GM18499 (cell line): ENCODE measurements around the gene SOCS7.

Experiments
- ATAC-seq: cut with Tn5 transposase; IDR thresholded peaks from one replicate; pipeline ENCODE4 v1.9.1; 2021; ENCODE audit warnings: moderate number of reproducible peaks; ENCODE audit not compliant: insufficient read depth, unreplicated experiment

SOCS7 gene

DNA sequence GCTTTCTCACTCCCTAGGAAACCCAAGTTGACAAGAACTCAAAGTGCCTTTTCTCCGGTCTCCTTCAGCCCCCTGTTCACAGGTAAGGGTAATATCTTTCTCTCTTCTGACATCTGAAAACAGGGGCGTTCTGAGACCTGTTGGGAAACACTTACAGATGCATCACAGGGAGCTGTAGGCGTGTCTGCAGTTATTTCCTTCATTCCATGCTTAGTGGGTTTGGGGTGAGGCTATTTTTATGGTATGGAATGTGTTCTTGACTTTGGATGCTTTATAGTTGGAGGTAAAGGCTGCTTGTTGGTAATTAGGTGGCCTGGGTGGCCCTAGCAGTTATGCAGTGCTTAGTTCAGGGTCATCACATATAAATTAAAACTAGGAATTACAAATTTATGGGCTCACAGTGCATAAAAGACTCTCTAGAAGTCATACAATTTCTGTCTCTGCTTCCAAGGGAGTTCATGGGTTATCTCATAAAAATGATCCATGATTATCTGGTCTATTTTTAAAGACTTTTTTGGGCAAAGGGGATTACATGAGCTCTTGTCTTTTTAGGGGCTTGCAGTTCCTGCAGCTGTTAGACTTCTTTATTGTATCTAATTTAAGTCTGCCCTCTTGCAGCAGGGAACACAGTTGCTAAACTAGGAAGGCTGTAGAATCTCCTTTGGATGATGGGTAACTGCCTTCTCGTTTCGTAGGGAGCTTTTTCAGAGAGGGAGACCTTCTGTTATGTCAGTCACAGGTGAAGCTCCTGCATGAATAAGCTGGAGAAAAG lies 10.2 kb downstream of the SOCS7 start:
- ATAC-seq: no peak

DNA sequence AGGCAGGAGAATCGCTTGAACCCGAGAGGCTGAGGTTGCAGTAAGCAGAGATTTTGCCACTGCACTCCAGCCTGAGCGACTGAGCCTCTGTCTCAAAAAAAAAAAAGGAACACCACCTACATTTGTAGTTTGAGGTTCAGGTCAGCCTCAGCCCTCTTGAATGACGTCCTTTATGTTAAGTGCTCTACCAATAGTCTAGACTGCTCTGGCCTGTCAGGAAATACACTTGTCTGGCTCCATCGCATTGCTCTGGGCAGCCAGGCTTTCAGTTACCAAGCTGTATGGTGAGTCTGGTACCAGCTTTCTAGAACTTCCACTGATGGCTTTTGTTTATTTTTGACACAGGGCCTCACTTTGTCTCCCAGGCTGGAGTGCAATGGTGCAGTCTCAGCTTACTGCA lies 11.4 kb downstream of the SOCS7 start:
- ATAC-seq: no peak

DNA sequence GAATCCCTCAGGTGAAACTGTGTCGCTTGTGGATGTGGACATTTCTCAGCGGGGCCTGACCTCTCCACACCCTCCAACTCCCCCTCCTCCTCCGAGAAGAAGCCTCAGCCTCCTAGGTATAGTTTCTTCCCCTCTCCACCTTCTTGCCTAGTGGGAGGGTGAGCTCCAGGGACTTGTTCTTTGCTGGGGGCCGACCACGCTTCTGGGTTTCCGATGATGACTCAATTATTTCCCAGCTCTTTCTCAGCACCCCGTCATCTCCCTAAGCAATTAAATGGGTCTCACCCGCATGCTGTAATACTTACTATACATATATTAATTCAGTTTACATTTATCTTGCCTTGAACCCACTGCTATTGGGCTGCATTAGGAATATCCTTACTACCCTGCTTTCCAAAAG lies 13.1 kb downstream of the SOCS7 start:
- no peak for ATAC-seq

DNA sequence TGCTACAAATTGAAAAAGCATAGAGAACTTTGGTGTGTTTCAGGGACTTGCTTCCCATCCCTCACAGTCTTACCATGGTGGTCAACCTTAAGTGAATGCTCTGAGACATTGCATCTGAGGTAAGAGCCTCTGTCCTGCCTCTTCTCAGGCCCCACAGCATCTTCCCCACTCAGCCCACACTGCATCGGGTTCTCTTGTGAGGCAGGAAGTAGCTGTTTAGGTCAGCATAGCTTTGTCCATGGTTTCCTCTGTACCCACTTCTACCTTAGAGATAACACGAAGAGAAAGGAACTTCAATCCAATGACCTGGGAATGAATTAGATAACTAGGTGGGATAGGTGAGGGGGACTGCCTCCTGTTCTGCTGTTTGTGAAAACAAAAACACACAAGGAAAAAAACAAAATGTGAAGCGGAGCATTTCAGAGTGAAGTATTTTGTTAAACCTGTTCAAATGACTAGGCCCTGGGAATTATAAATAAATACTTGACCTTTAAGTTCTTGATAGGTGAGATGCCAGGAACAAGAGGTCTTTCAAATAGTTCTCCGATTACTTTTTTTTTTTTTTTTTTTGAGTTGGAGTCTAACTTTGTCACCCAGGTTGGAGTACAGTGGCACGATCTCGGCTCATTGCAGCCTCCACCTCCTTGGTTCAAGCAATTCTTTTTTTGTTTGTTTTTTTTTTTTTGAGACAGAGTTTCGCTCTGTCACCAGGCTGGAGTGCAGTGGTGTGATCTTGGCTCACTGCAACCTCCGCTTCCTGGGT lies 17.7 kb downstream of the SOCS7 start:
- no peak for ATAC-seq

DNA sequence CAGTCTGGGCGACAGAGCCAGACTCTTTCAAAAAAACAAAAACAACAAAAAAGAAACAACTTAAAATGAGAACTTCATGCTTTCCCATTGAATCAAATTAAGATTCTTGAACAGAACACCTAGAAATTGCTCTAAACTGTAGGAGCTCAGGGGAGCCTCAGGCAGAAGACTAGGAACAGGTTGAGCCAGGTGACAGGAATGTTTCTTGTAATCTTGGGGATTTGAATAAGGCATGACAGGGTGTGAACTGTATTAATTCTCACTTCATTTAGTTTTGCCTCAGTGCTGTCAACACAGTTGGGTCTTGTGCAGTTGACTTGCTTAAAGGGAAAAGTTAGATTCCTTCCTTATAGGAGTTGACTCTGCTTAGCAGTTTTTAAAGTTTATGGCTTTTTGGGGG lies 27.8 kb downstream of the SOCS7 start:
- no peak for ATAC-seq

DNA sequence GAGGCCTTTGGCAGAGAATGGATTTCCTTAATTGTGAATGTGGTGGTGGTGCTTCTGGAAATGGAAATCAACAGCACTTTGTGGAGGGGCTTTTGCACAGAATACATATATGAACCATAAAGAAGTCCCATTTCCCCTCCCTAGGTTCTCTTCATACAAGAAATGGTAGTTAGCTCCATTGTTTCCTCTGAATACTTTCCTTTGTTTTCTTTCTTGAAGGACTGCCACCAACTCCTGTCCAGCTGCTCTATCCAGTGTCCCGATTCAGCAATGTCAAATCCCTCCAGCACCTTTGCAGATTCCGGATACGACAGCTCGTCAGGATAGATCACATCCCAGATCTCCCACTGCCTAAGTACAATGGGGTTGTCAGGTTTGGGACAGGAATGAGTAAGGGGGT lies 43.4 kb downstream of the SOCS7 start:
- no peak for ATAC-seq

DNA sequence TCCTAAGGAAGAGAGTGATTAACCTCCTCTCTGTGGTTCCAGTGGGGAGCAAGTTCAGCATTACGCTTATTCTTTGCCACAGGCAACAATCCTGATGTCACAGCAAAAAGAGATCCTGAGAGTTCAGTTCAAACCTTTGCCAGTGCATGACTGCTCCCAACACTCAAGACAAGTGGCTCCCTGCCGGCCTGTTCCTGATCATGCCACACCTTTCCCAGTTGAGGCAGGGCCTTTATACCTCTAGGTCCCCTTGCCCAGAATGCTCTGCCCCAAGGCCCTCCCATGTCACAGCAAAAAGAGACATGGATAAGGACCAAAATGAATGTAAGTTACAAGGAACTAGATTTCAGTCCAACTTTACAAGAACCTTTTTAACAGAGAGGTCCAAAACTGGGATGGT lies 45.6 kb downstream of the SOCS7 start:
- no peak for ATAC-seq

DNA sequence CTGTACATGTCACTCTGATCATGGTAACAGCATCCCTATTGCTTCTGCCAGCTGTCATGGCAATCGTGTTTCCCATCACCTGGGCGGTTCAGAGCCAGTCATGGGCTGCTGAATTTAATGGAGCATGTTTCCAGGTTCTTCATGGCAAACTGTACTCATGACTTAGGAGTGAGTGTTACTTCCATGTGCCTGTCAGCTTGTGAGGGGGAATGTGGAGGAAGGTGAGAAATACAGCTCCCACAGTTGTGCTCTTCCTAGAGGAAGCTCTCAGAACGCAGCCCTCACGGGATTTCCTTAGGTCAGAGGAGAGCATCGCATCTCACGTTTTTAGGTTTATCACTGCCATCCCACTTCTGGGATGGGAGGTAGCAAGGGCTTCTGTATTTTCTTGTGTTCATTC lies 48.6 kb downstream of the SOCS7 start:
- ATAC-seq: no peak

DNA sequence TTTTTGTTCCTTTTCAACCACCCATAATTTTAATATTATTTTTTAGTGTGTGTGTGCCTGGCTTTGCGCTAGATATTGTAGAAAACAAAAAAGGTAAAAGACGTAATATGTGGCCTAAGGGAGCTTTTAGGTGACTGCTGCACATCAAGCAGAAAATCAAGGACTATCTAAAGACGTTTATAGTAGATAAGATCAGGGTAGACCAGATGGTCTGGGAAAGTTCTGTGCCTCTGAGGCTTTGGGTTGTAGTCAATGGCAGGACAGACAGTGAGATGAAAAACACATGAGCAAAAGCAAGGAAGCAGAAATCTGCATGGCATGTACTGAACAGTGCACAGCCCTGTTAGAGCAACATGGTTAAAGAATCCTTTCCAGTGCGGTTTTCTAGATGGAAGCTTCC lies 49.8 kb downstream of the SOCS7 start:
- ATAC-seq: no peak

DNA sequence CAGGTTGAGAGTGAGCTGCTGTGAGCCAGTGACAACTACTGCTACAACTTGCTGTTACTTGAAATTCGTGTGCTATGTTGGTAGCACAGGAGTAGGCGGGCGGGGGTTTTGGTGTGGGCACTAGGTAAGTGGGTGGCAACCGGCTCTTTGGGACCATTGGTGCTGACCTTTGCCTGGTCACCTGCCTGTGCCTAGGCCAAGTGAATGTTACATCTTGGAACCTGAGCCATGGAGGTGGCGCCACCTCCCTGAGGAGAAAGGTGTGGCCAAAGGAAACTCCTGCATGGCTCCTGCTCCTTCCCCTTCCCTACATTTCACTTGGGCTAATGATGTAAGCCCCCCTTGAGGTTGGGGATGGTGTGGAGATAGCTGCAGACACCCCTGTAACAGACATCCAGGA lies 51.3 kb downstream of the SOCS7 start:
- no peak for ATAC-seq

DNA sequence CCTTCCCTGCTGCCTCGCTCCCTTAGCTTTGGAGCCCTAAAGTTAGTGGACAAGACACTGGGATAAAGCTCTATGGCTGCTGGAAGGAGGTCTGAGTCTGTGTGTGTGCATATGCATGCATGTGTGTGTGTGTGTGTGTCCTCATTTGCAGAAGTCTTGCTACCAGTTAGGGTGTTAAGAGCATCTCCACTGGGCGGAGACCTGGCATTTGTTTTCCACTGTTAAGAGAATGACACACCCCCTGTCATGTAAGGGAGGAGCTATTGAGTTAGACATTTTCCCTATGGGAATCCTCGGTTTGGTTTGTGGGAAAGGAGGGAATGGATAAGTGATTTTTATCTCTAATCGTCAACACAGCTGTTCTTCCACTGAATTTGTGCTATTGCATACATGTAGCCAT lies 51.8 kb downstream of the SOCS7 start:
- ATAC-seq: no peak

DNA sequence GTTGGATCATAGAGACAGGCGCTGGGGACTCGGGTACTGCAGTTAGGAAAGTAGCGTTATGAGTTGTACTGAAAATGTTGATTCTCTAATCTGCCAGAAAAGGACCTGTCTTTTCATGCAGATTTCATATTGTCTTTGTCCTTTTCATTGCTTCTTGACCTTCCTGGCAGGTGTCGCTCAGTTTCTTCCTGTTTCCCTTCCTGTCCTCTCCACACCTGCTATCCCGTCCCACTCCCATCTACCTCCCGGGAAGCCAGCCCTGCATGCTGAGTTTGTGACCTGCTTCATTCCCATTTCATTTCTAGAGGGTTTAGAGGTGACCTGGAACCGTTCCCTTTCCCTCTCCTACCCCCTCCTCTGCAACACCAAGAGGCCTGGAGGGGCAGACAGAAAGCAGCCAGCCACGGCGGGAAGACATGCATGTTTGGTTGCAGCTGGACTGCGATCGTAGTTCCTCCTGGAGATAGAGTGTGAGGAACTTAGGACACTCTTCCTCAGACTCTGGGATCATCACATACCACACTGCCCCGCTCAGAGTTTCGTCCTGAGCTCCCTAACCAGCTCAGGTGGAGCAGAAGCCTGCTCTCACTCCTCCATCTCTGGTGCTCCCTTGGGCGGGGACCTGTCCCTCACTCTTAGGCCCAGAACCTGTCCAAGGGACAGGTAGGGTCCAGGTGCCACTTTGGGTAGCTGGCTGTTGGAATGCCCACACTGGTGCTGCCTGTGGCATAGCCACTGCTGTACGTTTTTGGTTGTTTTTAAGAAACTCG lies 52.7 kb downstream of the SOCS7 start:
- ATAC-seq: no peak

DNA sequence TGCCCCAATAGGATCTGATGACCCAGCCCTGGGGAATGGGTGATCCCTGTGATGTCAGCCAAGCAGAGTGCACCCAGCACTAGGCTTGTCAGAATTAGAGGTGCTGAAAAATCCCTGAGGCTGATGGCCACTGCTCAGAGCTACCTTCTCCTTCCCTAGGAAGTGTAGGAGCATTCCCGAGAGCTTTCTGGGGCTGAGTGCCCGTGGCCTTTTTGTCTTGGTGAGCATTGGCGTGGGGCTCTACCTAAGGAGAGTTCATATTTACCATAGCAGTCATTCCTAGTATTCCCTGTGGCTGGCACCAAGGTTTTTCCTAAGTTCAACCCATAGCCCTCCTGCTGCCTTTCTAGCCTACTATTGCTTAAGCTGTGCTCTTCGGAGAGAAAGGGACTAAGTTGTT lies 54.0 kb downstream of the SOCS7 start:
- ATAC-seq: no peak

DNA sequence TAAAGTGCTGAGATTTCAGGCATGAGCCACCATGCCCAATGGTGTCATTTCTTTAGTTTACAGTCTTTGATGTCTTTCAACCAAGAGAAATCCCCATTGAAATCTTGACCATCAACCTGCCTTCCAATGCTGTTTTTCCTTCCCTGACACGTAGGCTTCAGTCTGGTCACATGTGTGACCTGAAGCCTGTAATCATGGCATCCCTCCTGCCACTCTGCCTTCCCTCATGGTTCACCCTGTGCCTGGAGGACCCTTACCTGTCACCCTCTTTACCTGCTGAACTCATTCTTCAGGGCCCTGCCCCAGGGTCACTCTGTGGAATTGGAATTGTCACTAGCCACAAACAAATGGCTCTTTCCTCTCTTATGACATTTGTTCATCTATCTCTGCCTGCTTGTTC lies 58.6 kb downstream of the SOCS7 start:
- no peak for ATAC-seq

DNA sequence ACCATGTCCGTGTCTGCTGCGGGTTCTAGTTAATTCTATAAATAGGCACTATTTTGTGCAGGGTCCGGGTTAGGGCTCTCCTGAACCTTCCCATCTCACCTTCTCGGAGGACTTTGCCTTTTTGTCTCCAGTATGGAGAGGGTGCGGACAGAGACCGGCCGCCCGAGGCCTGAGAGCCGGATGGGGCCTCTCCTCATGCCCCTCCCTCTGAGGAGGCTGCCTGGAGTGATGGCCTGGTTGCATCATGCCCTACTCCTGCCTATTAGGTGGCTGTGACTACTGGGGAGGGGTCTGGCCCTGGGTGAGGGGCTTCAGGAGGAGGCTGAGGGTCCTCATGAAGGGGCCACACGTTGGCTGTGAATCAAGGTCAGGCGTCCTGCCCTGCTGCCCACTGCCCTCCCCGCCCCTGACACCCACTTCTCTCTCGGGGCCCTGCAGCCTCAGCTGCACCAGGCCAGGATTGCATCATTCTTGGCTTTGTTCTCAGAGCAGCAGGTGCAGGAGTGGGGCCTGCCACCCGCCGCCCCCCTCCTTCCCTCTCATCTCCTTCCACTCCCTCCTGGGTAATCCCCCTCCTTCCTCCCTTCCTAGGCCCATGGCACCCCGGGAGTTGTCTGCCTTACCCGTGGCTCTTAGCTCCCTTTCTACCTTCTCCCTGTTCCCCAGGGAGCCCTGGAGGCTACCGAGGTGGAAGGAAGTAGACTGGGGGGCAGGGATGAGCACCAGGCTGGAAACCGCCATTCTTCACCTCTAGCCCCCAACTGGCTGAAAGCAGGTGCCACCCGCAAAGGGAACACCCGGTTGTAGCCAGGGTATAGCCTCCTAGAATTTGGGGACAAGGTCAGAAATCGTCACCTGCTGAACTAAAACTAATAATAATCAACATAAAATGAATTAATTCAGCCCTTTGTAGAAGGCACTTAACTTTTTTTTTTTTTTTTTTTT lies 63.9 kb downstream of the SOCS7 start:
- ATAC-seq: no peak

DNA sequence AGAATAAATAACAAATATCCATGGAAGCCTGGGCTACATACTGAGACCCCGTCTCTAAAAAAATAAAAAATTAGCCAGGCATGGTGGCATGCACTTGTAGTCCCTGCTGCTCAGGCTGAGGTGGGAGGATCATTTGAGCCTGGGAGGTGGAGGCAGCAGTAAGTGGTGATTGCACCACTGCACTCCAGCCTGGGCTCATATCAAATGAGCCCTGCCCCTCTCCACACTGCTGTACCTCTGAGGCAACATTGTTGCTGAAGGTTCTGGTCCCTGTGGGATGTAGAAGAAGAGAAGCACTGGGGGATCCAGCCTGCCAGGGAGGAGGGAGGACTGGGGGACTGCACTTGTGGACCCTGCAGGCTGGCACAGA lies 65.2 kb downstream of the SOCS7 start:
- no peak for ATAC-seq

DNA sequence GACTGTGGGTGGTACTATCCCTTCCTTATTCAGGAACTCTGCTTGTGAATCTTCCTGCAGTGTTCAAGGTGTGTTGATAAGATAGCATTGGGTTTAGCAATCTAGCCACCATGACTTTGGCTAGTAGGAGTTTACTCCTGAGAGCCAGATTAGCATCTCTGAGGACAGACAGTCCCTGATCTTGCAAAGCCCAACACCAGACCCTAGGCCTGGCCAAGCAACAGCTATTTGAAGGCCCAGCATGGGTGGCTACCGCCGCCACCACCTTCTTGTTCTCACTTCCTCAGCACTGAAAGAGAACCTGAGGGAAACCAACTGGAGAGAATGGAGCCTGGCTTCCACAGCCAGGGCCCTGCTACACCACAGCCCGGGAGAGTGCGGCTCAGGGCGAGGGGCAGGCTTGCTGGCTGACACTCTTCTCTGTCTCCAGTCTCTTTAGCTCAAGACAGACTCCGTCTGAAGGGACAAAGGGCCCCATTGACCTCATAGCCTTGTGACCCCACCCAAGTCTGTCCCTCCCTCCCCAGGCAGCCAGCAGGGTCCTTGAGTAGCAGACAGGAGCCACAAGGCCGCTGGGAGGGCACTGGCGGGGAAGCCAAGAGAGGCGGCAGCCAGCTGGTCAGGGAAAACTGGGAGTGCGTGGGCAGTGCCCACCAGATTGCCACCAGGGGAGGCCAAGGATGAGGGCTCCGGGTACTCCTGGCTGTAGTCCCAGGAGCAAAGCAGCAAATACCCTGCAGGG lies 65.7 kb downstream of the SOCS7 start:
- ATAC-seq: no peak

DNA sequence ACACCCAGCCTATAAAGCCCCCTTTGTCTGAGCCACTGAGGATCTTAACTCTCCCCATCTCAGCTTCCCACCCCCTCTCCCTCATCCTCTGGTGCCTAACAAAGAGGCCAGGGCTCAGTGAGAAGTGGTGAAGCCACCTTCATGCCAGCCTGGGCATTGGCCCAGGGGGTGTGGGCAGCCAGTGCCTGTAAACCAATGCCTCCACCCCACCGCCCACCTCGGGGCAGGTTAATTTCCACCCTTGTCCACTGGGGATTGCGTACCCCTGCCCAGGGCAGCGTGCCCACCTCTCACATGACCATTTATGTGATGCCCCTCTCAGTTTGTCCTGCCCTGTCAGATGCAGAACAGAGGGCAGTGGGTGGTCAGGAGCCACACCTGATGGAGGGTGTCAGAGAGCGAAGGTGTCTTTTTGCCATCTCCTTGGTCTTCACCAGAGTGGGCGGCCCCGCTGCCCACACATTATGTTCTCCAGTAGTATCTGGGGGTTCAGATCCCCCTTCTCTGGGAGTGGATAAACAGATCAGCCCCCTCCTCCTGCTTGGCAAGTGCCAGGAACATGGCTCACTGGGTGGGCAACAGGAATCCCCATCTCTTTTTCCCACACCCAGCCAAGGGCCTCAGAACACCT lies 66.5 kb downstream of the SOCS7 start:
- no peak for ATAC-seq
